ENCODE measurements around the gene COX7A1. TPM values are rescaled to one million over a fixed set of nuclear protein-coding genes. Genes with fewer than 3 reads are reported as not detected.

The COX7A1 gene
- total RNA-seq, 1 donor from 2014 or later = not detected

- peak overlapping the region; percentile 81 for H3K27ac Mint-ChIP-seq
Observed at GRCh38 chr19:36149673-36150406, 2.4 kb downstream of the COX7A1 start.

GRCh38 chr19:36144624-36145023 is 7.6 kb downstream of the COX7A1 start:
- no peak for DNase-seq (ENCODE audit: low spot score, unreplicated experiment)
- Mint-ChIP-seq H3K4me3 (ENCODE audit: low read depth) (no peak overlapping the region), H3K9me3 (ENCODE audit: low read depth) (peaks cover 4% of the 10 kb centered on the region), H3K27ac (no peak overlapping the region), H3K27me3 (no peaks in the 10 kb centered on the region), H3K4me1 (ENCODE audit: low read depth) (peaks cover 6% of the 10 kb centered on the region), H3K36me3 (ENCODE audit: insufficient read depth) (peaks cover 29% of the 10 kb centered on the region)
- TF ChIP-seq CTCF (IDR thresholded peaks at IDR 0.05; ENCODE audit: unreplicated experiment) = no peak

More at GRCh38 chr19:36149673-36150406, 2.4 kb downstream of the COX7A1 start:
- H3K36me3 Mint-ChIP-seq (ENCODE audit: insufficient read depth) = peaks cover 18% of the 10 kb centered on the region
- no peak for TF ChIP-seq CTCF (IDR thresholded peaks at IDR 0.05; ENCODE audit: unreplicated experiment)
- DNase-seq (ENCODE audit: low spot score, unreplicated experiment) = no peak
- H3K9me3 Mint-ChIP-seq (ENCODE audit: low read depth) = no peaks in the 10 kb centered on the region
- no peaks in the 10 kb centered on the region for H3K27me3 Mint-ChIP-seq
- H3K4me1 Mint-ChIP-seq (ENCODE audit: low read depth) = no peaks in the 10 kb centered on the region
- no peak overlapping the region for H3K4me3 Mint-ChIP-seq (ENCODE audit: low read depth)

- peaks cover 4% of the 10 kb centered on the region for H3K9me3 Mint-ChIP-seq (ENCODE audit: low read depth)
- no peaks in the 10 kb centered on the region for H3K27me3 Mint-ChIP-seq
- H3K4me3 Mint-ChIP-seq (ENCODE audit: low read depth) = peak overlapping the region; percentile 33
- no peak for DNase-seq (ENCODE audit: low spot score, unreplicated experiment)
- no peak for TF ChIP-seq CTCF (IDR thresholded peaks at IDR 0.05; ENCODE audit: unreplicated experiment)
- peaks cover 25% of the 10 kb centered on the region for H3K36me3 Mint-ChIP-seq (ENCODE audit: insufficient read depth)
- H3K4me1 Mint-ChIP-seq (ENCODE audit: low read depth) = peaks cover 8% of the 10 kb centered on the region
- no peak overlapping the region for H3K27ac Mint-ChIP-seq
Observed at GRCh38 chr19:36142496-36142895, 9.8 kb downstream of the COX7A1 start.

- TF ChIP-seq CTCF (IDR thresholded peaks at IDR 0.05; ENCODE audit: unreplicated experiment) = no peak
- DNase-seq (ENCODE audit: low spot score, unreplicated experiment) = no peak
- Mint-ChIP-seq H3K27me3 (no peaks in the 10 kb centered on the region), H3K9me3 (ENCODE audit: low read depth) (peaks cover 4% of the 10 kb centered on the region), H3K27ac (no peak overlapping the region), H3K4me1 (ENCODE audit: low read depth) (peaks cover 8% of the 10 kb centered on the region), H3K4me3 (ENCODE audit: low read depth) (peak overlapping the region; percentile 98), H3K36me3 (ENCODE audit: insufficient read depth) (peaks cover 23% of the 10 kb centered on the region)
Observed at GRCh38 chr19:36142046-36142445, 10.2 kb downstream of the COX7A1 start.

GRCh38 chr19:36141039-36141927 is 11.0 kb downstream of the COX7A1 start:
- Mint-ChIP-seq H3K4me1 (ENCODE audit: low read depth) (peaks cover 11% of the 10 kb centered on the region), H3K36me3 (ENCODE audit: insufficient read depth) (peaks cover 18% of the 10 kb centered on the region), H3K27me3 (peaks cover 5% of the 10 kb centered on the region), H3K9me3 (ENCODE audit: low read depth) (peaks cover 4% of the 10 kb centered on the region), H3K4me3 (ENCODE audit: low read depth) (peak overlapping the region; percentile 98), H3K27ac (peak overlapping the region; percentile 98)
- TF ChIP-seq CTCF (IDR thresholded peaks at IDR 0.05; ENCODE audit: unreplicated experiment) = no peak
- DNase-seq (ENCODE audit: low spot score, unreplicated experiment) = peak; percentile 80

Data from progenitor cell of endocrine pancreas (in vitro differentiated cells).